WTC11 (cell line): ENCODE measurements around the gene DOC2A. TPM values are rescaled to one million over a fixed set of nuclear protein-coding genes. Genes with fewer than 3 reads are reported as not detected.

ENCODE experiments used
- ATAC-seq: fragments of 200-7000 bp; cut with Tn5 transposase; 2 replicates; pipeline ENCODE4 v1.10.0; 2021; ENCODE audit warnings: mild to moderate bottlenecking, moderate library complexity
- CTCF ChIA-PET: fragments of 300-600 bp; sonication (Branson Sonifier 250); formaldehyde crosslinking; loops from one replicate; lab custom pipeline; 2021; ENCODE audit warnings: antibody characterized with exemption; lab: Charles Lee
- POLR2A ChIA-PET: fragments of 350-600 bp; sonication (Branson Sonifier 250); formaldehyde crosslinking; loops from one replicate; lab custom pipeline; 2021; ENCODE audit warnings: antibody characterized with exemption; lab: Charles Lee
- DNase-seq: peaks from one replicate; pipeline ENCODE4 v3.0.0; 2021; ENCODE audit warnings: low spot score
- H3K27ac Mint-ChIP-seq: 2 replicates; pipeline ENCODE4 v1.8.0; 2021; ENCODE audit warnings: mixed read lengths
- H3K27me3 Mint-ChIP-seq: 2 replicates; pipeline ENCODE4 v1.8.0; 2021; ENCODE audit warnings: low read depth, mild to moderate bottlenecking, moderate library complexity, mixed read lengths
- H3K36me3 Mint-ChIP-seq: 2 replicates; pipeline ENCODE4 v1.8.0; 2021; ENCODE audit warnings: mixed read lengths
- H3K4me1 Mint-ChIP-seq: 2 replicates; pipeline ENCODE4 v1.8.0; 2022; ENCODE audit warnings: mixed read lengths
- H3K4me3 Mint-ChIP-seq: 2 replicates; pipeline ENCODE4 v1.8.0; 2021; ENCODE audit warnings: mild to moderate bottlenecking, moderate library complexity, mixed read lengths
- H3K9me3 Mint-ChIP-seq: 2 replicates; pipeline ENCODE4 v1.8.0; 2021; ENCODE audit warnings: mixed read lengths
- CBFB ChIP-seq: sonication (generic); formaldehyde crosslinking; IDR thresholded peaks from 2 replicates; pipeline ENCODE4 v1.8.1; 2022; ENCODE audit warnings: mild to moderate bottlenecking, low read depth, missing genetic modification reagents
- FOXJ3 ChIP-seq: sonication (generic); formaldehyde crosslinking; IDR thresholded peaks from 2 replicates; pipeline ENCODE4 v1.9.0; 2021; ENCODE audit warnings: missing genetic modification reagents, mild to moderate bottlenecking, borderline replicate concordance
- GRHL2 ChIP-seq: fragments of 250-450 bp; sonication (Bioruptor Pico); IDR thresholded peaks from 2 replicates; pipeline ENCODE4 v1.8.0; 2022; ENCODE audit warnings: mild to moderate bottlenecking, moderate library complexity; ENCODE audit not compliant: insufficient replicate concordance, severe bottlenecking
- HMGA2 ChIP-seq: fragments of 250-450 bp; sonication (Bioruptor Pico); IDR thresholded peaks from 2 replicates; pipeline ENCODE4 v1.4.0; 2021; ENCODE audit warnings: mild to moderate bottlenecking, moderate library complexity
- IRF2 ChIP-seq: sonication (generic); formaldehyde crosslinking; IDR thresholded peaks from 2 replicates; pipeline ENCODE4 v1.8.0; 2022; ENCODE audit warnings: low read depth, missing genetic modification reagents, borderline replicate concordance
- JUN ChIP-seq: sonication (generic); formaldehyde crosslinking; IDR thresholded peaks from 2 replicates; pipeline ENCODE4 v1.8.0; 2023; ENCODE audit warnings: mild to moderate bottlenecking, missing genetic modification reagents
- NFATC4 ChIP-seq: fragments of 250-450 bp; sonication (Bioruptor Pico); IDR thresholded peaks from 2 replicates; pipeline ENCODE4 v1.9.0; 2021; ENCODE audit warnings: mild to moderate bottlenecking
- NFYB ChIP-seq: sonication (generic); formaldehyde crosslinking; conservative IDR thresholded peaks from 2 replicates; pipeline ENCODE4 v1.8.0; 2022; ENCODE audit warnings: low read depth, missing genetic modification reagents
- NR1H2 ChIP-seq: sonication (generic); formaldehyde crosslinking; IDR thresholded peaks from 2 replicates; pipeline ENCODE4 v1.9.0; 2021; ENCODE audit warnings: mild to moderate bottlenecking, moderate library complexity, missing genetic modification reagents
- ZNF121 ChIP-seq: sonication (generic); formaldehyde crosslinking; IDR thresholded peaks from 2 replicates; pipeline ENCODE4 v1.8.0; 2023; ENCODE audit warnings: missing genetic modification reagents
- ZNF138 ChIP-seq: sonication (generic); formaldehyde crosslinking; conservative IDR thresholded peaks from 2 replicates; pipeline ENCODE4 v1.8.1; 2022; ENCODE audit warnings: mild to moderate bottlenecking, moderate library complexity, missing genetic modification reagents
- ZNF317 ChIP-seq: sonication (generic); formaldehyde crosslinking; IDR thresholded peaks from 2 replicates; pipeline ENCODE4 v1.8.1; 2023; ENCODE audit warnings: low read depth, mild to moderate bottlenecking, moderate library complexity, missing genetic modification reagents, borderline replicate concordance
- ZNF416 ChIP-seq: fragments of 250-450 bp; sonication (Bioruptor Pico); IDR thresholded peaks from 2 replicates; pipeline ENCODE4 v1.9.0; 2021; ENCODE audit warnings: mild to moderate bottlenecking, inconsistent platforms
- ZNF671 ChIP-seq: fragments of 250-450 bp; sonication (Bioruptor Pico); IDR thresholded peaks from 2 replicates; pipeline ENCODE4 v1.8.0; 2021; ENCODE audit warnings: mild to moderate bottlenecking
- total RNA-seq: library from RNA; stranded (reverse); gene quantifications from 3 replicates; pipeline ENCODE4 v1.2.3, GENCODE V29; 2021
- TF ChIP-seq, protein P1 (sequence below): fragments of 250-450 bp; sonication (Bioruptor Pico); conservative IDR thresholded peaks from 2 replicates; pipeline ENCODE4 v1.9.0; 2021; ENCODE audit warnings: mild to moderate bottlenecking
- TF ChIP-seq, protein P2 (sequence below): sonication (generic); formaldehyde crosslinking; IDR thresholded peaks from 2 replicates; pipeline ENCODE4 v1.8.1; 2023; ENCODE audit warnings: mild to moderate bottlenecking, missing genetic modification reagents, moderate library complexity
- TF ChIP-seq, protein P3 (sequence below): sonication (generic); formaldehyde crosslinking; IDR thresholded peaks from 2 replicates; pipeline ENCODE4 v1.8.1; 2022; ENCODE audit warnings: low read depth, mild to moderate bottlenecking, moderate library complexity, missing genetic modification reagents, borderline replicate concordance
- TF ChIP-seq, protein P4 (sequence below): sonication (generic); formaldehyde crosslinking; IDR thresholded peaks from 2 replicates; pipeline ENCODE4 v1.8.1; 2023; ENCODE audit warnings: mild to moderate bottlenecking, missing genetic modification reagents, borderline replicate concordance
- TF ChIP-seq, protein P5 (sequence below): sonication (generic); formaldehyde crosslinking; IDR thresholded peaks from 2 replicates; pipeline ENCODE4 v1.8.1; 2023; ENCODE audit warnings: mild to moderate bottlenecking, moderate library complexity, missing genetic modification reagents
- TF ChIP-seq, protein P6 (sequence below): fragments of 250-450 bp; sonication (Bioruptor Pico); IDR thresholded peaks from 2 replicates; pipeline ENCODE4 v1.8.0; 2021; ENCODE audit warnings: mild to moderate bottlenecking

DOC2A gene
- total RNA-seq, 1 experiment from 2014 or later: 10.8 TPM

DNA sequence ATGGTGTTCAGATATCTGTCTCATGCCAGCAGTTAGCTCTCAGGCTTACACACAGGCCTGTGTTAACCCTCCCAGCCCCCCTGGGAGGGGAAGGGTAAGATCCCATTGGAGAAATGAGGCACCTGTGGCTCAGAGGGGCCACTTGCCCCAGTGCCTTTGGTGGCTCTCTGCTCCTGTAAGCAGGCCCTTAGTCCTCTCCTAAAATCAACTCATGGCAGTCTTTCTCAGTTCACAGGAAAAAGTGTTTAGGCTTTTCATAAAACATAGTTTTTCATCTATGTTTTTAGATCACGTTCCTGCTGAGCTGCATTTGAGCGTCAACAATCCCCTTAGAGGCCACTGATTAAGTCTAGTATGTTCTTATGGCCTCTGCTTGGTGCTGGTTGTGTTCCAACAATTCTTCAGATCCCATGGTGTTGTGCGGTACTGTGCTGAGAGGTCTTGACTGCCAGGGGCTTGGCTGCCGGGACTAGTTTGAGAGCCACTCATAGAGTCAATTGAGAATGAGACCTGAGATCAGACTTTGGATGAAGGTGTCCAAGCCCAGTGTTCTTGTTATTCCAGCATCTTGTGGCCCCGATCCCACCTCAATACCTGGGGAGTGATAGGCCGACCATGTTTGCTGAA is 26.6 kb downstream of the DOC2A start (continued):
- TF ChIP-seq, protein P1, sequence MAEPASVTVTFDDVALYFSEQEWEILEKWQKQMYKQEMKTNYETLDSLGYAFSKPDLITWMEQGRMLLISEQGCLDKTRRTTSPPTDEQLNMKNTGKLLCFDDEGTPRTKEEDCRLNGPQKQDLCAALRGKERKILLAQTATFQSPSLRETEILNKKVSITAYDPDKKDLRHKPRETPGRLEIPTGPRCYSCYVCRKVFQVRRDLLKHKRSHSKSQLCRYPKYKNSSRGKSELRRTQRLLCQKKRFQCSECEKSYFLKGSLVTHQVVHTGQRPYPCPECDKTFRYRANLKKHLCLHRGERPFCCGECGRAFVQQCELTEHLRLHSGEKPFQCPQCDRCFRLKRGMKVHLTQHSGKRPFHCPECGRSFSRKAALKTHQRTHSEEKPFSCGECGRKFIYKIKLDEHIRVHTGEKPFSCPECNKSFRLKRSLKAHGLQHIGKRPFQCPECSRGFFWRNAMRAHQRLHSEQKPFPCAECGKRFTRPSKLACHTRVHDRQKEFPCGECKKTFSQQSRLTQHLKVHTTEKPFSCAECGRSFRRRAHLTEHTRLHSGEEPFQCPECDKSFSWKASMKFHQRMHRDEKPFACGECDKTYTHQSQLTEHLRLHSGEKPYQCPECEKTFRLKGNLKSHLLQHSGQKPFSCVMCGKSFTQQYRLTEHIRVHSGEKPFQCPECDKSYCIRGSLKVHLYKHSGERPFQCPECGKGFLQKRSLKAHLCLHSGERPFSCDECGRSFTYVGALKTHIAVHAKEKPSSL (CRISPR knock-in tag): no peak
- TF ChIP-seq, protein P2, sequence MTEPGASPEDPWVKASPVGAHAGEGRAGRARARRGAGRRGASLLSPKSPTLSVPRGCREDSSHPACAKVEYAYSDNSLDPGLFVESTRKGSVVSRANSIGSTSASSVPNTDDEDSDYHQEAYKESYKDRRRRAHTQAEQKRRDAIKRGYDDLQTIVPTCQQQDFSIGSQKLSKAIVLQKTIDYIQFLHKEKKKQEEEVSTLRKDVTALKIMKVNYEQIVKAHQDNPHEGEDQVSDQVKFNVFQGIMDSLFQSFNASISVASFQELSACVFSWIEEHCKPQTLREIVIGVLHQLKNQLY (CRISPR knock-in tag): no peak
- TF ChIP-seq ZNF121 (CRISPR knock-in tag) (no peak), NFYB (CRISPR knock-in tag) (no peak), FOXJ3 (no peak), GRHL2 (CRISPR knock-in tag) (no peak)
- TF ChIP-seq, protein P3, sequence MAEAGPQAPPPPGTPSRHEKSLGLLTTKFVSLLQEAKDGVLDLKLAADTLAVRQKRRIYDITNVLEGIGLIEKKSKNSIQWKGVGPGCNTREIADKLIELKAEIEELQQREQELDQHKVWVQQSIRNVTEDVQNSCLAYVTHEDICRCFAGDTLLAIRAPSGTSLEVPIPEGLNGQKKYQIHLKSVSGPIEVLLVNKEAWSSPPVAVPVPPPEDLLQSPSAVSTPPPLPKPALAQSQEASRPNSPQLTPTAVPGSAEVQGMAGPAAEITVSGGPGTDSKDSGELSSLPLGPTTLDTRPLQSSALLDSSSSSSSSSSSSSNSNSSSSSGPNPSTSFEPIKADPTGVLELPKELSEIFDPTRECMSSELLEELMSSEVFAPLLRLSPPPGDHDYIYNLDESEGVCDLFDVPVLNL (CRISPR knock-in tag): no peak

DNA sequence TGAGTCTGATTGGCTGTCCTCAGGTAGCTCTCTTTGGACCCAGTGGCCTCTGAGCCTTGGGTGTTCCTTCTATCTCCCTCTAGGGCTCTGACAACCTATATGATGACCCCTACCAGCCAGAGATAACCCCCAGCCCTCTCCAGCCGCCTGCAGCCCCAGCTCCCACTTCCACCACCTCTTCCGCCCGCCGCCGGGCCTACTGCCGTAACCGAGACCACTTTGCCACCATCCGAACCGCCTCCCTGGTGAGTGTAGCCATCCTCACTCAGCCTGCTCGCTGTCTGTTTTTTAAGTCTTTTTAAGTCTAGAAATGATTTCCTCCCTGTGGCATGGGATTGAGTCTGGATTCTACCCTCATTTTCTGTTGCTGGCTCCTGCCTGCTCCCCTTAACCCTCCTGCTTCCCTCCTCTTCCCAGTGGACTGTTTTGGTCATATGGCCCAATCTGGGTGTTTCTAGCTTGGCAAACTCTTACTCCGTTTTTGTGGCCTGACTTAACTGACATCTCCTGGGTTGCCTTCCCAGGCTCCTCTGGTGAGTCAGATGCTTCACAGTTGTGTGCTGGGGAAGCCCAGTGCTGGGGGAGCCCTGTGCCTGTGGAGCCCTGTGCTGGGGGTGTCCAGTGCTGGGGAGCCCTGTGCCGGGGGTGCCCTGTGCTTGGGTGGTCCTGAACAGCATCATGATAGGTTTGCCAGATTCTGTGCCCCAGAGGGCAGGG is 27.2 kb downstream of the DOC2A start:
- H3K4me1 Mint-ChIP-seq: no peaks in the 10 kb centered on the region
- no peak for DNase-seq
- no peak overlapping the region for H3K4me3 Mint-ChIP-seq
- ATAC-seq: no peak
- H3K36me3 Mint-ChIP-seq: peaks cover 71% of the 10 kb centered on the region
- POLR2A ChIA-PET: no interaction called here
- no peaks in the 10 kb centered on the region for H3K9me3 Mint-ChIP-seq
- CTCF ChIA-PET: interaction anchor here (0.6 kb wide), 1 partner anchor 531 kb away, joined by 3 read pairs; no protein-coding TSS in a partner anchor
- no peaks in the 10 kb centered on the region for H3K27me3 Mint-ChIP-seq
- no peak overlapping the region for H3K27ac Mint-ChIP-seq
- TF ChIP-seq, protein P2 (CRISPR knock-in tag): no peak
- no peak for TF ChIP-seq GRHL2 (CRISPR knock-in tag)
- TF ChIP-seq HMGA2 (CRISPR knock-in tag): no peak
- no peak for TF ChIP-seq CBFB (CRISPR knock-in tag)
- TF ChIP-seq IRF2 (CRISPR knock-in tag): no peak
- TF ChIP-seq, protein P4, sequence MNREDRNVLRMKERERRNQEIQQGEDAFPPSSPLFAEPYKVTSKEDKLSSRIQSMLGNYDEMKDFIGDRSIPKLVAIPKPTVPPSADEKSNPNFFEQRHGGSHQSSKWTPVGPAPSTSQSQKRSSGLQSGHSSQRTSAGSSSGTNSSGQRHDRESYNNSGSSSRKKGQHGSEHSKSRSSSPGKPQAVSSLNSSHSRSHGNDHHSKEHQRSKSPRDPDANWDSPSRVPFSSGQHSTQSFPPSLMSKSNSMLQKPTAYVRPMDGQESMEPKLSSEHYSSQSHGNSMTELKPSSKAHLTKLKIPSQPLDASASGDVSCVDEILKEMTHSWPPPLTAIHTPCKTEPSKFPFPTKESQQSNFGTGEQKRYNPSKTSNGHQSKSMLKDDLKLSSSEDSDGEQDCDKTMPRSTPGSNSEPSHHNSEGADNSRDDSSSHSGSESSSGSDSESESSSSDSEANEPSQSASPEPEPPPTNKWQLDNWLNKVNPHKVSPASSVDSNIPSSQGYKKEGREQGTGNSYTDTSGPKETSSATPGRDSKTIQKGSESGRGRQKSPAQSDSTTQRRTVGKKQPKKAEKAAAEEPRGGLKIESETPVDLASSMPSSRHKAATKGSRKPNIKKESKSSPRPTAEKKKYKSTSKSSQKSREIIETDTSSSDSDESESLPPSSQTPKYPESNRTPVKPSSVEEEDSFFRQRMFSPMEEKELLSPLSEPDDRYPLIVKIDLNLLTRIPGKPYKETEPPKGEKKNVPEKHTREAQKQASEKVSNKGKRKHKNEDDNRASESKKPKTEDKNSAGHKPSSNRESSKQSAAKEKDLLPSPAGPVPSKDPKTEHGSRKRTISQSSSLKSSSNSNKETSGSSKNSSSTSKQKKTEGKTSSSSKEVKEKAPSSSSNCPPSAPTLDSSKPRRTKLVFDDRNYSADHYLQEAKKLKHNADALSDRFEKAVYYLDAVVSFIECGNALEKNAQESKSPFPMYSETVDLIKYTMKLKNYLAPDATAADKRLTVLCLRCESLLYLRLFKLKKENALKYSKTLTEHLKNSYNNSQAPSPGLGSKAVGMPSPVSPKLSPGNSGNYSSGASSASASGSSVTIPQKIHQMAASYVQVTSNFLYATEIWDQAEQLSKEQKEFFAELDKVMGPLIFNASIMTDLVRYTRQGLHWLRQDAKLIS: no peak
- TF ChIP-seq ZNF138: no peak
- TF ChIP-seq JUN: no peak
- TF ChIP-seq, protein P5, sequence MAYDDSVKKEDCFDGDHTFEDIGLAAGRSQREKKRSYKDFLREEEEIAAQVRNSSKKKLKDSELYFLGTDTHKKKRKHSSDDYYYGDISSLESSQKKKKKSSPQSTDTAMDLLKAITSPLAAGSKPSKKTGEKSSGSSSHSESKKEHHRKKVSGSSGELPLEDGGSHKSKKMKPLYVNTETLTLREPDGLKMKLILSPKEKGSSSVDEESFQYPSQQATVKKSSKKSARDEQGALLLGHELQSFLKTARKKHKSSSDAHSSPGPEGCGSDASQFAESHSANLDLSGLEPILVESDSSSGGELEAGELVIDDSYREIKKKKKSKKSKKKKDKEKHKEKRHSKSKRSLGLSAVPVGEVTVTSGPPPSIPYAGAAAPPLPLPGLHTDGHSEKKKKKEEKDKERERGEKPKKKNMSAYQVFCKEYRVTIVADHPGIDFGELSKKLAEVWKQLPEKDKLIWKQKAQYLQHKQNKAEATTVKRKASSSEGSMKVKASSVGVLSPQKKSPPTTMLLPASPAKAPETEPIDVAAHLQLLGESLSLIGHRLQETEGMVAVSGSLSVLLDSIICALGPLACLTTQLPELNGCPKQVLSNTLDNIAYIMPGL (CRISPR knock-in tag): no peak
- no peak for TF ChIP-seq ZNF317 (CRISPR knock-in tag)
- TF ChIP-seq ZNF416: no peak
- TF ChIP-seq, protein P3 (CRISPR knock-in tag): no peak
- TF ChIP-seq, protein P6, sequence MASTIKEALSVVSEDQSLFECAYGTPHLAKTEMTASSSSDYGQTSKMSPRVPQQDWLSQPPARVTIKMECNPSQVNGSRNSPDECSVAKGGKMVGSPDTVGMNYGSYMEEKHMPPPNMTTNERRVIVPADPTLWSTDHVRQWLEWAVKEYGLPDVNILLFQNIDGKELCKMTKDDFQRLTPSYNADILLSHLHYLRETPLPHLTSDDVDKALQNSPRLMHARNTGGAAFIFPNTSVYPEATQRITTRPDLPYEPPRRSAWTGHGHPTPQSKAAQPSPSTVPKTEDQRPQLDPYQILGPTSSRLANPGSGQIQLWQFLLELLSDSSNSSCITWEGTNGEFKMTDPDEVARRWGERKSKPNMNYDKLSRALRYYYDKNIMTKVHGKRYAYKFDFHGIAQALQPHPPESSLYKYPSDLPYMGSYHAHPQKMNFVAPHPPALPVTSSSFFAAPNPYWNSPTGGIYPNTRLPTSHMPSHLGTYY (CRISPR knock-in tag): no peak
- TF ChIP-seq ZNF671: no peak
- no peak for TF ChIP-seq NR1H2
- no peak for TF ChIP-seq NFATC4 (CRISPR knock-in tag)
